HG03175 (cell line): ENCODE data around the gene PCCA.
"Not testable (repeated sequence)": the region's sequence is repeated elsewhere in the genome, so short reads cannot be mapped to it uniquely, and the experiment has no call there.

Experiments used
- ATAC-seq: cut with Tn5 transposase; IDR thresholded peaks from one replicate; pipeline ENCODE4 v1.9.1; 2021; ENCODE audit warnings: mild to moderate bottlenecking, moderate library complexity; ENCODE audit not compliant: unreplicated experiment

PCCA gene

GRCh38 chr13:100356426-100356825 lies 267.5 kb downstream of the PCCA start:
- no peak for ATAC-seq

GRCh38 chr13:100356889-100357288 lies 268.0 kb downstream of the PCCA start:
- no peak for ATAC-seq

- no peak for ATAC-seq
These were observed 268.9 kb downstream of the PCCA start for GRCh38 chr13:100357764-100358163.

- no peak for ATAC-seq
These were observed 272.6 kb downstream of the PCCA start for GRCh38 chr13:100361504-100361903.

GRCh38 chr13:100362371-100362770 lies 273.5 kb downstream of the PCCA start:
- ATAC-seq, result no peak

GRCh38 chr13:100362781-100363180 lies 273.9 kb downstream of the PCCA start:
- ATAC-seq, result no peak

- ATAC-seq, result no peak
These were observed 274.4 kb downstream of the PCCA start for GRCh38 chr13:100363285-100363711.

GRCh38 chr13:100363874-100364273 lies 275.0 kb downstream of the PCCA start:
- no peak for ATAC-seq

GRCh38 chr13:100364591-100364990 lies 275.7 kb downstream of the PCCA start:
- no peak for ATAC-seq

- no peak for ATAC-seq
These were observed 276.8 kb downstream of the PCCA start for GRCh38 chr13:100365680-100366079.

- ATAC-seq, result no peak
These were observed 289.6 kb downstream of the PCCA start for GRCh38 chr13:100378533-100378932.

GRCh38 chr13:100381595-100382224 lies 292.8 kb downstream of the PCCA start:
- no peak for ATAC-seq

- ATAC-seq, result no peak
These were observed 293.9 kb downstream of the PCCA start for GRCh38 chr13:100382785-100383184.

GRCh38 chr13:100387416-100387815 lies 298.5 kb downstream of the PCCA start:
- ATAC-seq, result no peak

- ATAC-seq, result not testable (repeated sequence)
These were observed 299.3 kb downstream of the PCCA start for GRCh38 chr13:100388150-100388549.

- no peak for ATAC-seq
These were observed 300.0 kb downstream of the PCCA start for GRCh38 chr13:100388923-100389322.

GRCh38 chr13:100389617-100390016 lies 300.7 kb downstream of the PCCA start:
- ATAC-seq, result no peak

GRCh38 chr13:100392709-100393630 lies 304.1 kb downstream of the PCCA start:
- peak; percentile 34 for ATAC-seq

GRCh38 chr13:100394005-100394695 lies 305.3 kb downstream of the PCCA start:
- peak; percentile 87 for ATAC-seq

- ATAC-seq, result no peak
These were observed 306.9 kb downstream of the PCCA start for GRCh38 chr13:100395698-100396373.

GRCh38 chr13:100396776-100397175 lies 307.9 kb downstream of the PCCA start:
- no peak for ATAC-seq
